GM13977 (cell line): Measurements from ENCODE around the gene ZMYND8.
"Not testable (repeated sequence)": the region's sequence is repeated elsewhere in the genome, so short reads cannot be mapped to it uniquely, and the experiment has no call there.

Source experiments
- DNase-seq: peaks from one replicate; pipeline ENCODE4 v3.0.0; 2012; ENCODE audit warnings: low spot score
- in situ Hi-C: fragments of 300-500 bp; cut with MboI; formaldehyde crosslinking; loops from one replicate; pipeline ENCODE4 v1.12.0; 2022; ENCODE audit warnings: low sequenced_read_pairs, low pct_unique_long_range_greater_than_20kb, mixed read lengths, inconsistent platforms; ENCODE audit not compliant: unreplicated experiment
- TF ChIP-seq, protein P1 (sequence below): IDR thresholded peaks from 2 replicates; pipeline ENCODE4 v1.5.1; 2012; ENCODE audit warnings: mild to moderate bottlenecking, control low read depth; ENCODE audit not compliant: insufficient read depth; ENCODE audit errors: extremely low read depth, missing control alignments

Gene ZMYND8

DNA sequence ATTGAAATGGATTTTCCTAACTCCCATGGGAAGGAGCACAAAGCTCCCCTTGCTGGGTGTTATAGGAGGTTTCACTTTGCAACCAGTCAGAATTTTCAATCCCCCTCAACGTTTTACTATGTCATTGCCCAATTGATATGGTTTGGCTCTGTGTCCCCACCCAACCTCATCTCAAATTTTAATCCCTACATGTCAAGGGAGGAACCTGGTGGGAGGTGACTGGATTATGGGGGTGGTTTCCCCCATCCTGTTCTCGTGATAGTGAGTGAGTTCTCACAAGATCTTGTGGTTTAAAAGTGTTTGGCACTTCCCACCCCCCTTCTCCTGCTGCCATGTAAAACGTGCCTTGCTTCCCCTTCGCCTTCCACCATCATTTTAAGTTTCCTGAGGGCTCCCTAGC lies 62.9 kb downstream of the ZMYND8 start:
- TF ChIP-seq, protein P1, sequence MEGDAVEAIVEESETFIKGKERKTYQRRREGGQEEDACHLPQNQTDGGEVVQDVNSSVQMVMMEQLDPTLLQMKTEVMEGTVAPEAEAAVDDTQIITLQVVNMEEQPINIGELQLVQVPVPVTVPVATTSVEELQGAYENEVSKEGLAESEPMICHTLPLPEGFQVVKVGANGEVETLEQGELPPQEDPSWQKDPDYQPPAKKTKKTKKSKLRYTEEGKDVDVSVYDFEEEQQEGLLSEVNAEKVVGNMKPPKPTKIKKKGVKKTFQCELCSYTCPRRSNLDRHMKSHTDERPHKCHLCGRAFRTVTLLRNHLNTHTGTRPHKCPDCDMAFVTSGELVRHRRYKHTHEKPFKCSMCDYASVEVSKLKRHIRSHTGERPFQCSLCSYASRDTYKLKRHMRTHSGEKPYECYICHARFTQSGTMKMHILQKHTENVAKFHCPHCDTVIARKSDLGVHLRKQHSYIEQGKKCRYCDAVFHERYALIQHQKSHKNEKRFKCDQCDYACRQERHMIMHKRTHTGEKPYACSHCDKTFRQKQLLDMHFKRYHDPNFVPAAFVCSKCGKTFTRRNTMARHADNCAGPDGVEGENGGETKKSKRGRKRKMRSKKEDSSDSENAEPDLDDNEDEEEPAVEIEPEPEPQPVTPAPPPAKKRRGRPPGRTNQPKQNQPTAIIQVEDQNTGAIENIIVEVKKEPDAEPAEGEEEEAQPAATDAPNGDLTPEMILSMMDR, result no peak
- DNase-seq, result no peak
- in situ Hi-C loops, result no loop called here

DNA sequence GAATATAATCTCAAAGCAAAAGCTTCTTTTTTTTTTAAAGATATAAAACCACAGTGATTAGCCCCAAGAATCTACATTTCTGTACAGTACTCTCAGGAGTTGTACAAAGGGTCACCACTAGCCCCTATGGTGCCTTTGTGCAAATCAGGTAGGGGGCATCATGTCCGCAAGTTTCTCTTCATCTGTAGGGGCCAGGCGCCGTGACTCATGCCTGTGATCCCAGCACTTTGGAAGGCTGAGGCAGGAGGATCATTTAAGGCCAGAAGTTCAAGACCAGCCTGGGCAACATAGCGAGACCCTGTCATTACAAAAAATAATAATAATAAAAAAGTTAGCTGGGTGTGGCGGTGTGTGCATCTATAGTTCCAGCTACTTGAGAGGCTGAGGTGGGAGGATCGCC lies 63.9 kb downstream of the ZMYND8 start:
- TF ChIP-seq, protein P1, result no peak
- in situ Hi-C loops, result no loop called here
- no peak for DNase-seq

DNA sequence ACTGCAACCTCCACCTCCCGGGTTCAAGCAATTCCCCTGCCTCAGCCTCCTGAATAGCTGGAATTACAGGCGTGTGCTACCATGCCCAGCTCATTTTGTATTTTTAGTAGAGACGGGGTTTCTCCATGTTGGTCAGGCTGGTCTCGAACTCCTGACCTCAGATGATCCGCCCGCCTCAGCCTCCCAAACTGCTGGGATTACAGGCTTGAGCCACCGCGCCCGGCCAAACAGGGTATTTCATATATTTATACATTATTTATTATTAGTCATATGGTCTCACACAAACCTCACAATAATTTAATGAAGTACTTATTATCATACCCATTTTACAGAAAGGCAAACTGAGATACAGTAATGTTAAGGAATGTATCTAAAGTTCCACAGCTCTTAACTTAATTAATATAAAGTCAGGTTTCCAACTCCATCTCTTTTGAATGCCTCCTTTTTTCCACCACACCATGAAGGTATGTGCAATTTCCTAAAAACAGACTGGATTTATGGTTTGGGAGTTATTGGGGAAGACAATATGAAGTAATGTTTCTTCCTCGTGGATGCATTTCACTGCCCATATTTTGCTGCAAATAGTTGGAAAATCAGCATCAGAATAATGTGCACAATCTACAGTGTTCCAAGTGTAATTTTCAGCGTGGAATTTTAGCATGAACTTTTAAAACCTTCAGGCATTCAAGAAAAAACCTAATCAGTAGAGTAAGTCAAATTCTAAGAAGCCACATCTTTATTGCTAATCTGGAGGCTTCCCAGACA lies 65.7 kb downstream of the ZMYND8 start:
- in situ Hi-C loops, result no loop called here
- DNase-seq, result no peak
- TF ChIP-seq, protein P1, result no peak

DNA sequence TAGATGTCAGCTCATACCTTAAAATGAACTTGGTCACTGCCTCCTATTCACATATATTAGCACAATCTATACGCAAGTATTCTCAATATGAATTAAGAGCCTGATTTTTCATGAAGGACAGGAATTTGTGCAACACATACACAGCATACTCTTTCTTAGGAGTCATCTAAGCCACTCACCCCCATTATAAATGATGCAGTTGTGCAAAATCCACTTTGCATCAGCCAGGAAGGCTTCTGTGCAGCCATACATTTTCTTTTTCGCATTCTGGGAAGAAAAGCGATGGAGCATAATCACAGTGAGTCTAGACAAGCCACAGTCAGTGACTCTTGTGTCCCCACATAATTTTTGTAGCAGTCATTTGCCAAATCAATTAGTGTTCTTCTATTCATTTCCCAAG lies 66.5 kb downstream of the ZMYND8 start:
- TF ChIP-seq, protein P1, result no peak
- no peak for DNase-seq
- in situ Hi-C loops, result no loop called here

DNA sequence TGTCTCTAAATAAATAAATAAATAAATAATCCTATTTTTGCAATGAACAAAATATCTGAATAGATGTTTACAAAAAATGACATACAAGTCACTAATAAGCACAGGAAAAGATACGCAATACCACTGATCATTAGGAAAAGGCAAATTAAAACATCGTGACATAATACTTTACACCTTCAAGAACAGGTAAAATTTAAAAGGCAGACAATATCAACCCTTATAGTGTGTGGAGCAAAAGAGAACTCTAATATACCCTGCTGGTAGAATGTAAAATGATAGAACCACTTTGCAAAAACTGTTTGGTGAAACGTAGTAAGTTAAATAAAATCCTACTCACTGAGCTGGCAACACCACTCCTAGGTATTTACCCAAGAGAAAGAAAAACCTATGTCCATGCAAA lies 67.4 kb downstream of the ZMYND8 start:
- TF ChIP-seq, protein P1, result no peak
- DNase-seq, result no peak
- in situ Hi-C loops, result no loop called here

DNA sequence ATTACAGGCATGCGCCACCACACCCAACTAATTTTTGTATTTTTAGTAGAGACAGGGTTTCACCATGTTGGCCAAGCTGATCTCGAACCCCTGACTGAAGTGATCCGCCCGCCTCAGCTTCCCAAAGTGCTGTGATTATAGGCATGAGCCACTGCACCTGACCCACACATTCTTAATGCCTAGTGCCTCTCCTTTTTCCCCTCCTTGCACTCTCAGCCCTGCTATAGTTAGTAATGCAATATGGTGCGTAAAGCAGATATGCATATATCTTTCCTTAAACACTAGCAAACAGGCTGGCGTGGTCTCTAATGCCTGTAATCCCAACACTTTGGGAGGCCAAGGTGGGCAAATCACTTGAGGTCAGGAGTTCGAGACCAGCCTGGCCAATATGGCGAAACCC lies 68.0 kb downstream of the ZMYND8 start:
- in situ Hi-C loops, DNase-seq: not testable (repeated sequence)

DNA sequence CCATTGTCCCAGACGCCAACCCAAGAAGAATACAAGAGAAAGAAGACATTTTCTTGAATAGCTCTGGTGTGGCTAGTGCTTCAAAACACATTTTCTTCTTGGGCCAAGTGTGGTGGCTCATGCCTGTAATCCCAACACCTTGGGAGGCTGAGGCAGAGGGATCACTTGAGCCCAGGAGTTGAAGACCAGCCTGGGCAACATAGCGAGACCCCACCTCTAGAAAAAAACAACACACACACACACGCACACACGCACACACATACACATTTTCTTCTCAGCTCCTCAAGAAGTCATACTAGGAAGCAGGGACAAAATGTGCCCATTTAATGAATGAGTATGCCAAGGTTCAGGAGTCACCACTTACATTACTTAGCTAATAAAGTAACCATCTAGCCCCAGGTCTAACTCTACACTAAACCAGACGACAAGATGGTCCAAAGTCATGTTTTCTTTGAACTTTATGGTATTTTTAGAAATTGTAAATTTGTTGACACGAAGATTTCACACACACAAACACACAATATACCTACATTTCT lies 68.8 kb downstream of the ZMYND8 start:
- DNase-seq, result no peak
- TF ChIP-seq, protein P1, result no peak
- in situ Hi-C loops, result no loop called here
